NCI-H1092 (cell line): ENCODE data around the gene DSTN.

Experiments used
- DNase-seq: peaks from one replicate; lab custom pipeline; 2025; lab: John Stamatoyannopoulos, UW

Gene DSTN

DNA sequence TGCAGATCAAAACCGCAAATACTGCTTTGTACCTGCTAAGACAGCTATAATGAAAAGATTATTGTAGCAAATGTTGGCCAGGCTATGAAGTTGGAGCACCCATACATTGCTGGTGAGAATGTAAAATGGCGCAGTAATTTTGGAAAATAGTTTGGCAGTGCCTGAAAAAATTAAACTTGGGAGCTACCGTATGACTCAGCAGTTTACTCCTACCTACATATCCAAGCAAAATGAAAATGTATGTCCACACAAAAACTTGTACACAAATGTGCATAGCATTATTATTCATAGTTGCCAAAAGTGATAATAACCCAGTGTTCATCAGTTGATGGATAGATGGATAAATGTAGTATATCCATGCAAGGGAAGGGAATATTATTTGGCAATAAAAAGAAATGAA lies 13.3 kb downstream of the DSTN start:
- DNase-seq, result no peak

- no peak for DNase-seq
Measured at GRCh38 chr20:17584689-17585088, 14.8 kb downstream of the DSTN start.

DNA sequence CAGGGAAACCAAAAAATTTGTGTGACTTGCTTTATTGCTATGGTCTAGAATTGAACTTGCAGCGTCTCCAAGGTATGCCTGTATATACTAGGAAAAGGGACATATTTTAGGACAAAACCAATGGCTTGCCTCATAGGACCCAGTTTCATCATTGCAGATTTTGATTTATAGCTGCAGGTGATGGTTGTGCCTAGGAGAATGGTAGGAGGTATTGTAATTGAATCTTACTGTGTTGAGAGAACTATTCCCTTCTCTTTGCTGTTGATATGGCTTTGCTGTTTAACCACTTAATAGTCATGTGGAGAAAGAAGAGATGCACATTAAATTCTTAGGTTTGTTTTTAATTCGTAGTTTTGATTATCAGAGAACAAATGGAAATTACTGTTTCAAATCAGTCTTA lies 16.4 kb downstream of the DSTN start:
- DNase-seq, result no peak

DNA sequence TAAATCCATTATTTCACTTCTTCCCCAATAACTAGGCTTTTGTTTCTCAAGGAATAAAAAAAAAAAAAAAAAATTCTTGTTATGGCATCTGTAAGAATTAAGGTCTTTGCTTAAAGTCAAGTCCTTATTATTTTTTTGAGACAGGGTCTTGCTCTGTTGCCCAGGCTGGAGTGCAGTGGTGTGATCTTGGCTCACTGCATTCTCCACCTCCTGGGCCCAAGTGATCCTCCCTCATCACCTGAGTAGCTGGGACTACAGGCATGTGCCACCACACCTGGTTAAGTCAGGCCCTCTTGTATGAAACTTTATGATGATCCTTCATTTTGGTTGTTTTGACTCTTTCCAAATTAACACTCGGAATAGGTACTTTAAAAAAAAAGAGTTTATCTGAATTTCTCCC lies 17.3 kb downstream of the DSTN start:
- no peak for DNase-seq

DNA sequence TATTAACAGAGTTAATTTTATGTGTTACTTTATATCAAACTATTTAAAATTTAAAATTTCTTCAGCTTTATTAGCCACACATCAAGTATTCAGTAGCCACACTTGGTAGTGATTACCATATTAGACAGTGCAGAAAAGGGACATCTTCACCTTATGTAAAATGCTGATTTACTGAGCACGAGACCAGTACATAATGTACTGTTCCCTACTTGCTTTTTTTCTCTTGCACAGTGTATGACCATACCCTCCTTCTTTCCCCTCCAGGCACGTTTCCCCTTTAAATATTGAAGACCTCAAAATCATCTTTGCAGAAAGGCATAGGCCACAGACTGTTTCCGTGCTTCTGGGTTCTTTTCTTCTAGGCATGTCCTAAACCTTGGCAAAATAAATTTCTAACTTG lies 17.9 kb downstream of the DSTN start:
- no peak for DNase-seq

DNA sequence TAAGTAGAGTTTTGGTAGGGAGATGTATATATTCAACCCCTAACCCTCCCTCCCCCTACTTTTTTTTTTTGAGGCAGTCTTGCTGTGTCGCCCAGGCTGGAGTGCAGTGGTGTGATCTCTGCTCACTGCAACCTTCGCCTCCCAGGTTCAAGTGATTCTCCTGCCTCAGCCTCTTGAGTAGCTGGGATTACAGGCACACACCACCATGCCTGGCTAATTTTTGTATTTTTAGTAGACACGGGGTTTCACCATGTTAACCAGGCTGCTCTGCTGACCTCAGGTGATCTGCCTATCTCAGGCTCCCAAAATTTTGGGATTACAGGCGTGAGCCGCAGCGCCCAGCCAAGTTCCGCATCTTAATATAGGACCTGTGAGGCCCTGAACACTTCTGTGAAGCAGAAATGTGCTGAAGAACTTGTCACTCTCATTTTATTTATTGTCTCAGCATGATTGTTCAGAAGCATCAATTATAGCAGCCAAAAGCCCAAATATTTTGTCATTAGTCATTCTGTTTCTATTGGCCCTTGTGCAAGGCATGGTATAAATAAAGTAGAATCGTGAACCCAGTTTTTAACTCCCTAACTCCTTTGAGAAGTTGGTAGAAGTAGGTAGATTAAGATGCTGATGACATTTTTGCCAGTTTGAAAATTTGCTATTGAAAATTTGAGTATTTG lies 19.4 kb downstream of the DSTN start:
- no peak for DNase-seq

GRCh38 chr20:17590245-17590644 lies 20.4 kb downstream of the DSTN start:
- no peak for DNase-seq

DNA sequence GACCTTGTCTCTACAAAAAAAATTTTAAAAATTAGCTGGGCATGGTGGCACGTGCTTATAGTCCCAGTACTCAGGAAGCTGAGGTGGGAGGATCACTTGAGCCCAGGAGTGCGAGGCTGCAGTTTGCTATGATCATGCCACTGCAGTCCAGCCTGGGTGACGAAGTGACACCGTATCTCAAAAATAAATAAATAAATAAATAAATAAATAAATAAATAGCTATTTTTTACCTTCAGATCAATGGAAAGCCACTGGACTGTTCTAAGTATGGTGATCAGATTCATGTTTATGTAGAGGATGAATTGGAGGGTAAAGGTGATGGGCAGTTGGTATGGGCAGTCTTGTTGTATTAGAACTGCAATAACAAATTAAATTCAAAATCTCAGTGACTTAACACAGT lies 24.0 kb downstream of the DSTN start:
- no peak for DNase-seq

GRCh38 chr20:17594443-17594842 lies 24.6 kb downstream of the DSTN start:
- no peak for DNase-seq

DNA sequence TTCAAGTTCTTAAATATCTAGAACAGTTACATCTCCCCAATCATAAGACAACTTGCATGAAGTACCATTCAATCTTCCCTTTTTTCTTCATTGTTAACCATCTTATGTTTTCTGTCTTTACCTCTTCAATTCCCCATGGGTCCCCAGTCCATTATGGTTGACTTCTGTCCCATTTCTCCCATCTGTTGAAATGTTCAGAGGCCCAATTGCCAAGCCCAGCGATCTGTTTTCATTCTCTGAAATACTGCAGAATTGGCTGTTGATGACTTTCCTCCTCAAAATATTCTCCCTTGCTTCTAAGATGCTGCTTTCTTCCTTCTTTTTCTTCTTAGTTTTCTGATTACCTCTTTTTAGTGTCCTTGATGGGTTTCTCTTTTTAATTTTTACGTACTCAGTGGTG lies 26.0 kb downstream of the DSTN start:
- DNase-seq, result no peak

DNA sequence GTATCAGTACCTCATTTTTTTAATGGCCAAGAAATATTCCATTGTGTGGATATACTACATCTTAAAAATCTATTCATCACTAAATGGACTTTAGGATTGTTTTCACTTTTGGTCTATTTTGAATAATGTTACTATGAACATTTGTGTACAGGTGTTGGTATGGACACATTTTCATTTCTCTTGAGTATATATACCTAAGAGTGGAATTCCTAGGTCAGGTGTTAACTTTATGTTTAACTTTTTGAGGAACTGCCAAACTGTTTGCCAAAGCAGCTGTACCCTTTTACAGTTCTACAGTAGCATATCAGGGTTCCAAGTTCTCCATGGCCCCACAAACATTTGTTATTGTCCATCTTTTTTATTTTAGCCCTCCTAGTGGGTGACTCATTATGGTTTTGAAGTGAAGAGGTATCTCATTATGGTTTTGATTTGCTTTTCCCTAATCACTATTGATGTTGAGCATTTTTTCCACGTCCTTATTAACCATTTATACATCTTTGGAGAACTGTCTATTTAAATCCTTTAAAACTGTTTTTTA lies 28.2 kb downstream of the DSTN start:
- DNase-seq, result no peak

- DNase-seq, result no peak
Measured at GRCh38 chr20:17601957-17602356, 32.1 kb downstream of the DSTN start.

GRCh38 chr20:17602493-17602892 lies 32.6 kb downstream of the DSTN start:
- DNase-seq, result no peak

DNA sequence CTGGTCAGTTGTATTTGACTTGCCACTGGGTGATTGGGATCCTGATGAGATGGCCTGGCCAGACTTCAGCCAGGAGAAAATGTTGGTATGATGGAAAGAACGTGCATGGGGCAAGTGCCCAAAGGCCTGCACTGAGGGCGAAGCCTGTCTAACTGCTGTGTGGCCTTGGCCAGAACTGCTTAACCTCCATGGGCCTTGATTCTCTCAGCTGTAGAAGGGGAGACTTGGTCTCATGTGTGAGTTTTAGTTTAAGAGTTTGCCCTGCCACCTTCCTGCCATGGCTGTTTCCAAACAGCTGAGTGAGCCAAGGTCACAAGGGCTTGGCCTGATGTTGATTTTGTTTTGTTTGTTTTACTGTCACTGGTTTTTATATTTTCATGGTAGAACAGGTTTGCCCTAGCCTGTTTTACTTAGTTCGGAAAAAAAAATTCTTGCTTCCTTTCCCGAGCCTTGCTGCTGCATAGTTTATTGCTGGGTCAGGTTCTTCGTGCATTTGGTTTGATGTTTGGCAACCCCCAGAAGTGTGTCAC lies 35.3 kb downstream of the DSTN start:
- no peak for DNase-seq

DNA sequence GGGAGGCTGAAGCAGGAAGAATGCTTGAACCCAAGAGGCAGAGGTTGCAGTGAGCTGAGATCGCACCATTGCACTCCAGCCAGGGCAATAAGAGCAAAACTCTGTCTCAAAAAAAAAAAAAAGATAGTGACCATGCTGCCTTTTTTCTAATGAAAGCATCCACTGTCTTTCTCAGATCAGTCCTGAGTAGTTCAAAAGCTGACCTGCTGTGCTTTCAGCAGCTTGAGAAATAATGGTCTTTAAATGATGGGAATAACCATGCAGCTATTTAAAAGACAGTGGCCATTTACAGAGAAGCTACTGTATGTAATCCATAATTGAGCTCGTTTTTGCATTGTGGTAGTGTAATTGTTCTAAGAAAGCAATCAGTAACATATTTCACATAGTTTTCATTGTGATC lies 36.1 kb downstream of the DSTN start:
- no peak for DNase-seq

- no peak for DNase-seq
Measured at GRCh38 chr20:17608701-17609497, 39.0 kb downstream of the DSTN start.

DNA sequence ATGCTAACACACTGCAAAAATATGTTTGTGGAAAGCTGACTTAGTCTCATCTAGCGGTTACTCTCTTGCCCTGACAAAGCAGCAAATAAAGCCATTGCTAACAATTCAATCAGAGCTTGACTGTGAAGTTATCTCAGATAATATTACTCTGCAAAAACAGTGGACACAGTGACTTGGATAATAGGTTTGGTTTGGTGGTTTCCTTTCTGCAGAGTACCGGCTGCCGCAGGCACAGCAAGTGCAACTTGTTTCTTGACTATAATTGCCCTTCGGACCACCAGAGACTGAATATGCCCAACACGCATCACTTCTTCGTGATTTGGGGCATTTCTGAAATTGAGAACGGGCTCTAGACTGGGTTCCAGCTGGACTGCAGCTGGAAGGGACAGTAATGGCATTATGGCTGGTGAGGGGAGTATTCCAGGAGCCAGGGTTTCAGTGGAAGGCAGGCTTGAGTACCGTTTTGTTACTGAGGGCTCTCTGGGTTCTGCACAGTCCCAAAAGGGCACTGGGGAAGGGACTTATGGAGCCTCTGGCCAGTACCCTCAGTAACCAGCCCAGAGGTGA lies 40.0 kb downstream of the DSTN start:
- no peak for DNase-seq

GRCh38 chr20:17610566-17611289 lies 40.9 kb downstream of the DSTN start:
- no peak for DNase-seq

DNA sequence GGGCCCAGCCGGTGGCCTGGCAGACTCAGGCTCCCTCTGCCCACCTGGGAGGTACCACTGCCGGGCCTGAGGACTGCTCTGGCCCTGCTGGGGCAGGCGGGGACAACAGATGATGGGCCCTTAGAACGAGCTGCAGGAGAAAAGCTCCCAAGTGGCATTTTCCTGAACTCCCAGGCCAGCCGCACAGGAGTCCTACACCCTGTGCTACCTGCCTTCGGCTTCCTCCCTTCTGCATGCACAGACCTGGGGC lies 41.3 kb downstream of the DSTN start:
- DNase-seq, result no peak

DNA sequence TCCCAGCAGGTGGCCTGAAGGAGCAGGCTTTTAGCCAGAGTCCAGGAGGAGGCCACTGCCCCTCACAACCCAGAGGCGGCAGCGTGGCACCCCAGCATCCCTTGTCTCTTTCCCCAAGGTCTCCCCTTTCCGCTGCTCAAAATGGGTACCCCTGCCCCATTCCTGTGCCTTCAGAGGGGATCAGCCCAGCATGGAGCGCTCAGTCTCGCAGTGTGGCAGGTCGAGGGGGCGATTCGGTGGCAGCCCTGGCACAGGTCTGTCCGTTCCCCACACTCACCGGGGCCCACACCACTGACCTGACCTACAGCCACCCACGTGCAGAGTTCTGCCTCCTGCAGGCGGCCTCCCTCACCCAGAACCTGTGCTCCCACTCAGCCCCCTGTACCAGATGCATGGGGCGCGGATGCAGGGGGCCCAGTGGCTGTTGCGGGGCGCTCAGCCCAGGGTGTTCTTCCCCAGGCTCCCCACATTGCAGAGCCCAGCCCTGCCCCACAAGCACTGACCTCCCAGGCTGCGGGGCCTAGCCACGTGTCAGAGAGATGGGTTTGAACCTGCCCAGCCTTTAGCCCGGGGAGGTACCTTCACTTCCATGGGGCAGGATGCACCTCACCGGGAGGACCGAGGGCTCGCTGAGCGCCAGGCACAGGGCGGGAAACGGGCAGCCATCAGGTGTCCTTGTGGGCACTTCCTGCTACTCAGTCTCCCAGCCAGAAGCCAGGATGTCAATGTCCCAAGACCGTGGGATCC lies 41.8 kb downstream of the DSTN start:
- no peak for DNase-seq

DNA sequence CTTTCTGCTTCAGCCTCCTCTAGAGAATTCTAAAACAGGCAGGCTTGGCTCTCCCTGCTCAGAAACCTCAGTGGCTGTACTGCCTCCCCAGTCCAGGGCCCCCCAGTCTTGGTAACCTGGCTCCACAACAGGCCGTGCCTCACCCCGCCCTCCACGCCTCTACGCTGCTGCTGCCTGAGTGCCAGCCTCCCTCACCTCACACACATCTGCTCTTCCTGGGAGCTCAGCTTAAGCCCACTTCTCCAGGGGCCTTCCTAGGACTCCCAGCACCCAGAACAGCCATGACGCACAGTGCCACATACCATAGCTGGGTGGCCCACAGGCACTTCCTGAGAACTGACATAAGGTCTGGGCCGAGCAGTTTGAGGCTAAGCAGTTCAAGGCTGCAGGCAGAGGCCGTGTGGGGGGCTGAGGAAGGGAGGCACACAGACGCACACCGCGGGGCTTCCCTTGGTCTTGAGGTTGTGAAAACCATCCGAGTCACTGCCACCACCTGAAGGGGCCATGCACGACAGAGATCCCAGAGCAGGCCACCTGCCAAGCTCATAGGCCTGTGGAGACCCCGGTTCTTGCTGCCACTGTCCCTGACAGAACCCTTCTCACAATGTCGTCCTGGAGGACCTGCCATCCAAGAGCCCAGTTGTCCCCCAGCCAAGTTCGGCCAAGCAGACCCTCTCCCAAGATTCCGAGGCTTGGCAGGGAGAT lies 42.6 kb downstream of the DSTN start:
- no peak for DNase-seq
